KMS-11 (cell line): ENCODE data around the gene CCDC33.

Experiments
- H2AFZ ChIP-seq: fragments of 200-600 bp; sonication (generic); 2 replicates; pipeline ENCODE4 v1.6.1; 2016; ENCODE audit warnings: antibody characterized with exemption, mixed run types, low read depth
- H3K27ac ChIP-seq: fragments of 200-600 bp; sonication (generic); 2 replicates; pipeline ENCODE4 v1.6.1; 2016; ENCODE audit warnings: mild to moderate bottlenecking, mixed run types
- H3K27me3 ChIP-seq: fragments of 200-600 bp; sonication (generic); 2 replicates; pipeline ENCODE4 v1.6.1; 2017; ENCODE audit warnings: mild to moderate bottlenecking, low read depth, mixed run types, moderate library complexity; ENCODE audit not compliant: insufficient read depth
- H3K36me3 ChIP-seq: fragments of 200-600 bp; sonication (generic); 2 replicates; pipeline ENCODE4 v1.6.1; 2017; ENCODE audit warnings: mild to moderate bottlenecking, mixed run types; ENCODE audit not compliant: insufficient read depth
- H3K4me1 ChIP-seq: fragments of 200-600 bp; sonication (generic); 2 replicates; pipeline ENCODE4 v1.6.1; 2016; ENCODE audit warnings: mild to moderate bottlenecking, low read depth, mixed run types; ENCODE audit not compliant: poor library complexity, severe bottlenecking
- H3K4me2 ChIP-seq: fragments of 200-600 bp; sonication (generic); 2 replicates; pipeline ENCODE4 v1.7.0; 2016; ENCODE audit warnings: mild to moderate bottlenecking, mixed run types
- H3K4me3 ChIP-seq: fragments of 200-600 bp; sonication (generic); IDR thresholded peaks from 2 replicates; pipeline ENCODE4 v1.6.1; 2017; ENCODE audit warnings: low read depth, low read length, mixed read lengths; ENCODE audit not compliant: insufficient read depth
- H3K79me2 ChIP-seq: fragments of 200-600 bp; sonication (generic); 2 replicates; pipeline ENCODE4 v1.6.1; 2016; ENCODE audit warnings: low read depth, mixed run types; ENCODE audit not compliant: insufficient read depth
- H3K9ac ChIP-seq: fragments of 200-600 bp; sonication (generic); 2 replicates; pipeline ENCODE4 v1.6.1; 2016; ENCODE audit warnings: mild to moderate bottlenecking, mixed run types
- H4K20me1 ChIP-seq: fragments of 200-600 bp; sonication (generic); 2 replicates; pipeline ENCODE4 v1.6.1; 2016; ENCODE audit warnings: mild to moderate bottlenecking, mixed run types; ENCODE audit not compliant: insufficient read depth
- CTCF ChIP-seq: fragments of 200-600 bp; sonication (generic); conservative IDR thresholded peaks from 2 replicates; pipeline ENCODE4 v1.6.1; 2017; ENCODE audit warnings: low read depth, mild to moderate bottlenecking, antibody characterized with exemption, low read length, moderate library complexity, mixed read lengths

CCDC33 gene

GRCh38 chr15:74383286-74383685, 147.2 kb downstream of the CCDC33 start:
- Histone ChIP-seq H3K36me3 (no peaks in the 10 kb centered on the region), H3K79me2 (no peaks in the 10 kb centered on the region), H3K4me2 (peak overlapping the region; percentile 60), H3K27me3 (no peaks in the 10 kb centered on the region), H3K27ac (peak overlapping the region; percentile 48), H3K4me1 (peaks cover 30% of the 10 kb centered on the region), H4K20me1 (no peaks in the 10 kb centered on the region), H2AFZ (peak overlapping the region; percentile 54; the same call in 1 of the 2 replicates), H3K4me3 (no peak overlapping the region), H3K9ac (no peak overlapping the region)
- no peak for TF ChIP-seq CTCF

GRCh38 chr15:74383695-74384565, 147.8 kb downstream of the CCDC33 start:
- Histone ChIP-seq H3K27ac (peak overlapping the region; percentile 48), H3K79me2 (no peaks in the 10 kb centered on the region), H3K27me3 (no peaks in the 10 kb centered on the region), H4K20me1 (no peaks in the 10 kb centered on the region), H3K36me3 (no peaks in the 10 kb centered on the region), H3K4me2 (peak overlapping the region; percentile 60), H3K4me3 (no peak overlapping the region), H3K4me1 (peaks cover 30% of the 10 kb centered on the region), H2AFZ (peak overlapping the region; percentile 54; the same call in 1 of the 2 replicates), H3K9ac (no peak overlapping the region)
- no peak for TF ChIP-seq CTCF

GRCh38 chr15:74384566-74384880, 148.4 kb downstream of the CCDC33 start:
- Histone ChIP-seq H3K36me3 (no peaks in the 10 kb centered on the region), H3K27ac (peak overlapping the region; percentile 48; the same call in 1 of the 2 replicates), H3K9ac (no peak overlapping the region), H4K20me1 (no peaks in the 10 kb centered on the region), H2AFZ (peak overlapping the region; percentile 54; the same call in 1 of the 2 replicates), H3K4me3 (no peak overlapping the region), H3K4me1 (peaks cover 30% of the 10 kb centered on the region), H3K27me3 (no peaks in the 10 kb centered on the region), H3K79me2 (no peaks in the 10 kb centered on the region), H3K4me2 (peak overlapping the region; percentile 60; the same call in 1 of the 2 replicates)
- no peak for TF ChIP-seq CTCF

- H2AFZ ChIP-seq, result no peak overlapping the region
- no peak overlapping the region for H3K4me3 ChIP-seq
- no peak overlapping the region for H3K27ac ChIP-seq
- no peak for TF ChIP-seq CTCF
- H3K4me1 ChIP-seq, result peaks cover 30% of the 10 kb centered on the region
- H4K20me1 ChIP-seq, result no peaks in the 10 kb centered on the region
- H3K9ac ChIP-seq, result no peak overlapping the region
- H3K4me2 ChIP-seq, result no peak overlapping the region
- H3K79me2 ChIP-seq, result no peaks in the 10 kb centered on the region
- no peaks in the 10 kb centered on the region for H3K27me3 ChIP-seq
- no peaks in the 10 kb centered on the region for H3K36me3 ChIP-seq
Measured at GRCh38 chr15:74384881-74385643, 148.9 kb downstream of the CCDC33 start.
